IMR-90 (cell line): ENCODE data around the gene CD8B. TPM values are rescaled to one million over a fixed set of nuclear protein-coding genes. Genes with fewer than 3 reads are reported as not detected.
"Not testable (repeated sequence)": the region's sequence is repeated elsewhere in the genome, so short reads cannot be mapped to it uniquely, and the experiment has no call there.

ENCODE experiments used
- ATAC-seq: fragments of 200-7000 bp; cut with Tn5 transposase; 2 replicates; pipeline ENCODE4 v1.9.1; 2020; ENCODE audit warnings: low read depth, mild to moderate bottlenecking, moderate library complexity
- BruUV-seq: library from RNA; stranded (reverse); fragments of 400-500 nt; replicated peaks from 2 replicates; lab custom pipeline; 2021; lab: Mats Ljungman, UMichigan
- CTCF ChIA-PET: fragments of 300-600 bp; formaldehyde crosslinking; extraction: SDS; loops from one replicate; lab custom pipeline; 2021; ENCODE audit warnings: antibody characterized with exemption; lab: Yijun Ruan, JAX
- POLR2A ChIA-PET: fragments of 300-600 bp; sonication (Branson Sonifier 250); formaldehyde crosslinking; loops from one replicate; lab custom pipeline; 2022; ENCODE audit warnings: antibody characterized with exemption; ENCODE audit not compliant: unreplicated experiment; lab: Charles Lee
- DNase-seq: peaks from one replicate; pipeline ENCODE4 v3.0.0; 2013
- H2AFZ ChIP-seq: replicated peaks from 2 replicates; pipeline ENCODE3; 2013; ENCODE audit warnings: low read length, mild to moderate bottlenecking; ENCODE audit not compliant: poor library complexity
- H2AK5ac ChIP-seq: 2 replicates; pipeline ENCODE4 v1.6.1; 2013; ENCODE audit warnings: low read depth, low read length, inconsistent platforms
- H2AK9ac ChIP-seq: replicated peaks from 2 replicates; pipeline ENCODE3; 2013; ENCODE audit warnings: mild to moderate bottlenecking, low read depth, low read length, moderate library complexity; ENCODE audit not compliant: poor library complexity
- H2BK120ac ChIP-seq: 2 replicates; pipeline ENCODE4 v1.6.1; 2013; ENCODE audit warnings: low read depth, low read length, inconsistent platforms
- H2BK15ac ChIP-seq: 3 replicates; pipeline ENCODE4 v1.6.1; 2013; ENCODE audit warnings: low read depth, low read length, inconsistent platforms
- H2BK20ac ChIP-seq: 2 replicates; pipeline ENCODE4 v1.6.1; 2013; ENCODE audit warnings: low read depth, mild to moderate bottlenecking, inconsistent platforms, low read length, moderate library complexity
- H2BK5ac ChIP-seq: 2 replicates; pipeline ENCODE4 v1.6.1; 2013; ENCODE audit warnings: mild to moderate bottlenecking, low read depth, low read length, inconsistent platforms; ENCODE audit not compliant: poor library complexity, severe bottlenecking
- H3K14ac ChIP-seq: replicated peaks from 2 replicates; pipeline ENCODE4 v1.6.1; 2013; ENCODE audit warnings: low read depth, low read length, inconsistent platforms
- H3K18ac ChIP-seq: 2 replicates; pipeline ENCODE4 v1.6.1; 2013; ENCODE audit warnings: low read depth, low read length, control low read depth
- H3K23ac ChIP-seq: 2 replicates; pipeline ENCODE4 v1.6.1; 2013; ENCODE audit warnings: low read depth, low read length, inconsistent platforms
- H3K27ac ChIP-seq: 2 replicates; pipeline ENCODE4 v1.5.1; 2013; ENCODE audit warnings: mild to moderate bottlenecking, control low read depth, low read length; ENCODE audit not compliant: insufficient read depth
- H3K27me3 ChIP-seq: 2 replicates; pipeline ENCODE4 v1.6.1; 2013; ENCODE audit warnings: low read length; ENCODE audit not compliant: control insufficient read depth, insufficient read depth
- H3K36me3 ChIP-seq: 2 replicates; pipeline ENCODE4 v1.6.1; 2013; ENCODE audit warnings: low read length, mixed read lengths; ENCODE audit not compliant: control insufficient read depth, insufficient read depth
- H3K4ac ChIP-seq: 2 replicates; pipeline ENCODE4 v1.6.1; 2013; ENCODE audit warnings: low read depth, low read length, inconsistent platforms
- H3K4me1 ChIP-seq: 2 replicates; pipeline ENCODE4 v1.6.1; 2013; ENCODE audit warnings: low read length, mixed read lengths; ENCODE audit not compliant: control insufficient read depth, insufficient read depth
- H3K4me2 ChIP-seq: 2 replicates; pipeline ENCODE4 v1.6.1; 2013; ENCODE audit warnings: low read depth, mild to moderate bottlenecking, control low read depth, low read length, moderate library complexity
- H3K4me3 ChIP-seq: 2 replicates; pipeline ENCODE4 v1.5.1; 2013; ENCODE audit warnings: low read depth, mild to moderate bottlenecking, control low read depth, low read length, moderate library complexity; ENCODE audit not compliant: insufficient read depth
- H3K56ac ChIP-seq: 2 replicates; pipeline ENCODE4 v1.6.1; 2013; ENCODE audit warnings: low read length, inconsistent platforms; ENCODE audit not compliant: insufficient read depth; ENCODE audit errors: extremely low read depth
- H3K79me1 ChIP-seq, 2 experiments: 2 replicates each; pipeline ENCODE4 v1.6.1; 2013; ENCODE audit warnings: low read length in 2 of 2, inconsistent platforms in 1 of 2, low read depth in 1 of 2
- H3K9ac ChIP-seq: 2 replicates; pipeline ENCODE4 v1.6.1; 2013; ENCODE audit warnings: low read depth, low read length, control low read depth
- H3K9me1 ChIP-seq: 2 replicates; pipeline ENCODE4 v1.6.1; 2013; ENCODE audit warnings: low read length, inconsistent platforms; ENCODE audit not compliant: insufficient read depth
- H3K9me3 ChIP-seq: 2 replicates; pipeline ENCODE4 v1.6.1; 2013; ENCODE audit warnings: low read length; ENCODE audit not compliant: control insufficient read depth, insufficient read depth
- H4K20me1 ChIP-seq: 2 replicates; pipeline ENCODE4 v1.6.1; 2013; ENCODE audit warnings: low read length, inconsistent platforms; ENCODE audit not compliant: insufficient read depth
- H4K5ac ChIP-seq: 2 replicates; pipeline ENCODE4 v1.6.1; 2013; ENCODE audit warnings: mild to moderate bottlenecking, low read depth, low read length, control low read depth
- H4K8ac ChIP-seq, 2 experiments: 2 replicates each; pipeline ENCODE4 v1.6.1; 2013; ENCODE audit warnings: low read depth in 2 of 2, low read length in 2 of 2, control low read depth in 1 of 2, inconsistent platforms in 1 of 2
- H4K91ac ChIP-seq: 2 replicates; pipeline ENCODE4 v1.6.1; 2013; ENCODE audit warnings: low read depth, low read length, inconsistent platforms; ENCODE audit not compliant: insufficient read depth
- WGBS, 2 experiments: methylation state at CpG; one replicate each; pipeline versions ENCODE4 v1.1.5 to v1.1.7; 2013; ENCODE audit warnings: missing lambda C conversion rate in 2 of 2; ENCODE audit not compliant: insufficient read length in 1 of 2; ENCODE audit errors: extremely low coverage in 2 of 2; 5-methylcytosine and 5-hydroxymethylcytosine counted together
- dilution Hi-C: fragments of 300-500 bp; cut with HindIII; formaldehyde crosslinking; loops from one replicate; pipeline ENCODE4 v1.14.3; 2018; ENCODE audit warnings: low sequenced_read_pairs; ENCODE audit not compliant: unreplicated experiment
- in situ Hi-C: fragments of 300-500 bp; cut with MboI; formaldehyde crosslinking; loops from 3 replicates; pipeline ENCODE4 v1.14.3; 2019; ENCODE audit warnings: low sequenced_read_pairs, inconsistent platforms, mixed read lengths
- intact Hi-C: fragments of 100-400 bp; cut with micrococcal nuclease; formaldehyde crosslinking; loops from 2 replicates; pipeline ENCODE4 v1.10.0; 2022
- polyA plus RNA-seq, 3 experiments: library from polyadenylated mRNA; depleted of rRNA; stranded (reverse); fragments of >200 nt; gene quantifications; 2 replicates each; pipeline ENCODE4 v1.2.3, GENCODE V29; 2012; ENCODE audit warnings: low replicate concordance in 1 of 3
- total RNA-seq: library from RNA; depleted of rRNA; stranded (reverse); fragments of >200 nt; gene quantifications from 2 replicates; pipeline ENCODE4 v1.2.3, GENCODE V29; 2012

The CD8B gene
- total and polyA plus RNA-seq, 2 of the 4 experiments (the other 2 are of a cell fraction) = not detected

GRCh38 chr2:86837714-86838113 lies 24.0 kb downstream of the CD8B start:
- H2BK20ac ChIP-seq, H4K5ac ChIP-seq, H2BK5ac ChIP-seq, H3K56ac ChIP-seq, H4K8ac ChIP-seq, H4K20me1 ChIP-seq, H4K91ac ChIP-seq, POLR2A ChIA-PET, H3K4me2 ChIP-seq, H3K36me3 ChIP-seq, H3K9me3 ChIP-seq, H3K14ac ChIP-seq, CTCF ChIA-PET, H2AK5ac ChIP-seq, H2AFZ ChIP-seq, H2AK9ac ChIP-seq, H3K79me1 ChIP-seq, H3K4me3 ChIP-seq, H3K4ac ChIP-seq, H3K9ac ChIP-seq, H3K18ac ChIP-seq, in situ Hi-C loops, H3K9me1 ChIP-seq, H2BK15ac ChIP-seq, DNase-seq, dilution Hi-C loops, intact Hi-C loops, H3K23ac ChIP-seq, H3K27me3 ChIP-seq, ATAC-seq, H3K27ac ChIP-seq, H3K4me1 ChIP-seq, BruUV-seq, H2BK120ac ChIP-seq: not testable (repeated sequence)
- WGBS, 2 experiments = no CpG with 5 or more reads among the region's 7 CpGs
